GM10248 (cell line): Measurements from ENCODE around the gene SHANK1.

ENCODE experiments used
- CTCF ChIA-PET: fragments of 300-600 bp; sonication (Branson Sonifier 250); formaldehyde crosslinking; extraction: SDS; loops from one replicate; lab custom pipeline; 2021; ENCODE audit warnings: antibody characterized with exemption; lab: Yijun Ruan, JAX
- POLR2A ChIA-PET: fragments of 350-650 bp; sonication (Branson Sonifier 250); formaldehyde crosslinking; extraction: SDS; loops from one replicate; lab custom pipeline; 2020; ENCODE audit warnings: antibody characterized with exemption; lab: Yijun Ruan, JAX
- DNase-seq: peaks from one replicate; pipeline ENCODE4 v3.0.0; 2012; ENCODE audit errors: extremely low spot score
- TF ChIP-seq, protein P1 (sequence below): IDR thresholded peaks from 2 replicates; pipeline ENCODE4 v1.5.1; 2012; ENCODE audit warnings: mild to moderate bottlenecking, low read depth; ENCODE audit errors: extremely low read depth, missing control alignments, control extremely low read depth

Gene SHANK1

GRCh38 chr19:50673118-50673517 is 46.5 kb downstream of the SHANK1 start:
- no peak for DNase-seq
- ChIA-PET CTCF (no interaction called here), POLR2A (no interaction called here)
- TF ChIP-seq, protein P1, sequence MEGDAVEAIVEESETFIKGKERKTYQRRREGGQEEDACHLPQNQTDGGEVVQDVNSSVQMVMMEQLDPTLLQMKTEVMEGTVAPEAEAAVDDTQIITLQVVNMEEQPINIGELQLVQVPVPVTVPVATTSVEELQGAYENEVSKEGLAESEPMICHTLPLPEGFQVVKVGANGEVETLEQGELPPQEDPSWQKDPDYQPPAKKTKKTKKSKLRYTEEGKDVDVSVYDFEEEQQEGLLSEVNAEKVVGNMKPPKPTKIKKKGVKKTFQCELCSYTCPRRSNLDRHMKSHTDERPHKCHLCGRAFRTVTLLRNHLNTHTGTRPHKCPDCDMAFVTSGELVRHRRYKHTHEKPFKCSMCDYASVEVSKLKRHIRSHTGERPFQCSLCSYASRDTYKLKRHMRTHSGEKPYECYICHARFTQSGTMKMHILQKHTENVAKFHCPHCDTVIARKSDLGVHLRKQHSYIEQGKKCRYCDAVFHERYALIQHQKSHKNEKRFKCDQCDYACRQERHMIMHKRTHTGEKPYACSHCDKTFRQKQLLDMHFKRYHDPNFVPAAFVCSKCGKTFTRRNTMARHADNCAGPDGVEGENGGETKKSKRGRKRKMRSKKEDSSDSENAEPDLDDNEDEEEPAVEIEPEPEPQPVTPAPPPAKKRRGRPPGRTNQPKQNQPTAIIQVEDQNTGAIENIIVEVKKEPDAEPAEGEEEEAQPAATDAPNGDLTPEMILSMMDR: no peak

DNA sequence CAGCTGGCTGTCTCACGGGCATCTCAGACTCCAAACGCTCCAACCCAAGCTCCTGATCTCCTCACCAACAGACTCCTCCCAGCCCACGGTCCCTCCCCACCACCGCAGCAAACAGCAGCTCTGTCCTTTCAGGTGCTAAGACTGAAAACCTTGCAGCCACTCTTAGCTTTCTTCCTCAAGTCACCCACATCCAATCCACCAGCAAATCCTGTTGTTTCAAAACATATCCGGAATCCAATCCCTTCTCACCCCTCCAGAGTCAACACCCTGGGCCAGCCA is 49.6 kb downstream of the SHANK1 start:
- CTCF ChIA-PET: interaction anchor here (0.8 to 2.4 kb wide), 10 partner anchors 15 to 424 kb away, joined by 3 to 14 read pairs (median 6); partner anchors contain the start of gene C19orf81
- TF ChIP-seq, protein P1: no peak
- no peak for DNase-seq
- POLR2A ChIA-PET: no interaction called here

DNA sequence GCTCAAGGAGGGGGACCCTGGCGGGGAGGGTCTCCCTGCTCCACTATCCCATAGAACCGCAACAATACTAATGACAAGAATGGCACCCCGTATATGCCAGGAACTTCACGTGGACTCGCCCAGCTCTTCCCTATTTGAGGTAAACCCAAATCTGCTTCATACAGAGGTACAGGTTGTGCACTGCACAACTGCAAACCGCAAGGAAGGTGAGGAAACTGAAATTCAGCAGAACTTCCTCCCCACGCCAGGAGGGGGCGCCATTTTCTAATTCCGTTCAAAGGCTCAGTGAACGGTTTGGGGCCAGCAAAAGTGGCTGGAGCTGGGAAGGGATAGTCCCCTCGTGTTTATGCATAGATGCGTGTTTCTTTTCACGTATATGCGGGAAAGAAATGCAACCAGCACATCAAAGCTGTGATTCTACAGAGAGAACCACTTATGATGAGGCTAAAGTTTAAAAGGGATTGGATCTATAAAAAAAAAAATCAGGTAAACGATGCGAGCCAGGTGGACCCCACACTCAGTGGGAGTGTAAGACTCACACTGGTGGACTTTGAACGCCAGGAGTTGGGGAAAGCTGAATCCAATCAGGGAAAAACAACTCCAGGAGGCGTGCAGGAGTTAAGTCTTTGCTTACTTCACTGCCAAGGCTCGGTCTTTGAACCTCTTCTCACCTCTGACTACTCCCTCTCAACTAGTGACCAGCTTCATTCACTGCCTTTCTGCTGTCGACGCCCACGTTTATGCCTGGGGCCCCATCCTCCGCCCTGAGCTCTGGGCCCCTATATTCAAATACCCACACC is 50.1 kb downstream of the SHANK1 start:
- TF ChIP-seq, protein P1: peak; percentile 64
- POLR2A ChIA-PET: no interaction called here
- DNase-seq: peak; percentile 59
- CTCF ChIA-PET: interaction anchor here (0.8 to 2.4 kb wide), 10 partner anchors 15 to 425 kb away, joined by 3 to 14 read pairs (median 6); partner anchors contain the start of gene C19orf81

- TF ChIP-seq, protein P1: no peak
- POLR2A ChIA-PET: no interaction called here
- no peak for DNase-seq
- CTCF ChIA-PET: interaction anchor here (1.6 to 2.4 kb wide), 5 partner anchors 14 to 253 kb away, joined by 3 to 14 read pairs (median 7); no protein-coding TSS in a partner anchor
Observed at GRCh38 chr19:50668879-50669278, 50.7 kb downstream of the SHANK1 start.

- TF ChIP-seq, protein P1: no peak
- ChIA-PET POLR2A (no interaction called here), CTCF (interaction anchor here (1.7 kb wide), 1 partner anchor 13 kb away, joined by 5 read pairs; no protein-coding TSS in a partner anchor)
- DNase-seq: no peak
Observed at GRCh38 chr19:50668416-50668815, 51.2 kb downstream of the SHANK1 start.

DNA sequence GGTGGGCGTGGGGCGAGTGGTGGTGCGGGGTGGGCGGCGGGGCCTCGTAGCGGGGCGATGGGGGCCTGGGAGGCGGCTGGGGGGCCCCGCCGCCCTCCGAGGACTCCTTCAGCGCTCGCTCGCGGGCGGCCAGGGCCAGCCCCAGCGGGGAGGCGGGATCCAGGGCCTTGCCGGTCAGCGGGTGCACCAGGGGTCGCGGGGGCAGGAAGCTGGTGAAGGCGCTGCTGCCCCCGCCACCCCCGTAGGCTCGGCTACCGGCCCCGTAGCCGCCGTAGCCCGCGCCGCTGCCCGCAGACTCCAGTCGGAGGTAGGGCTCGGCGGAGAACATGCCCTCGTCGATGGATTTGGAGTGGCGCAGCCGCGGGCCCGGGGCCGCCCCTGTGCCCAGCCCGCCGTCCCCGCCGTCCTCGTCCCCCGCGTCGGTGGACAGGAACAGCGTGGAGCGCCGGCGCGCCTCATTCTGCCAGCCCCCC is 51.8 kb downstream of the SHANK1 start:
- no peak for DNase-seq
- POLR2A ChIA-PET: no interaction called here
- CTCF ChIA-PET: no interaction called here
- TF ChIP-seq, protein P1: no peak
